ENCODE measurements around the gene VPS13A. TPM values are rescaled to one million over a fixed set of nuclear protein-coding genes. Genes with fewer than 3 reads are reported as not detected.

Gene VPS13A
- total RNA-seq, result 10 to 100 TPM; 34.4 to 37.0 TPM

GRCh38 chr9:77177143-77177893 is at the start of gene VPS13A:
VPS13A (plus strand) TSS chr9:77177534; CDS start chr9:77177705, 171 bp downstream.
- ATAC-seq, result peak; percentile 87
- H3K9me3 Mint-ChIP-seq, result no peaks in the 10 kb centered on the region
- intact Hi-C loops (cut with micrococcal nuclease), result loop anchor here (5.0 kb wide), 1 partner anchor 855 kb away; the partner anchor contains the start of gene GNAQ
- TF ChIP-seq, protein P1, sequence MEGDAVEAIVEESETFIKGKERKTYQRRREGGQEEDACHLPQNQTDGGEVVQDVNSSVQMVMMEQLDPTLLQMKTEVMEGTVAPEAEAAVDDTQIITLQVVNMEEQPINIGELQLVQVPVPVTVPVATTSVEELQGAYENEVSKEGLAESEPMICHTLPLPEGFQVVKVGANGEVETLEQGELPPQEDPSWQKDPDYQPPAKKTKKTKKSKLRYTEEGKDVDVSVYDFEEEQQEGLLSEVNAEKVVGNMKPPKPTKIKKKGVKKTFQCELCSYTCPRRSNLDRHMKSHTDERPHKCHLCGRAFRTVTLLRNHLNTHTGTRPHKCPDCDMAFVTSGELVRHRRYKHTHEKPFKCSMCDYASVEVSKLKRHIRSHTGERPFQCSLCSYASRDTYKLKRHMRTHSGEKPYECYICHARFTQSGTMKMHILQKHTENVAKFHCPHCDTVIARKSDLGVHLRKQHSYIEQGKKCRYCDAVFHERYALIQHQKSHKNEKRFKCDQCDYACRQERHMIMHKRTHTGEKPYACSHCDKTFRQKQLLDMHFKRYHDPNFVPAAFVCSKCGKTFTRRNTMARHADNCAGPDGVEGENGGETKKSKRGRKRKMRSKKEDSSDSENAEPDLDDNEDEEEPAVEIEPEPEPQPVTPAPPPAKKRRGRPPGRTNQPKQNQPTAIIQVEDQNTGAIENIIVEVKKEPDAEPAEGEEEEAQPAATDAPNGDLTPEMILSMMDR (IDR thresholded peaks at IDR 0.05), result no peak
- no peaks in the 10 kb centered on the region for H3K27me3 Mint-ChIP-seq
- POLR2A ChIA-PET, result interaction anchor here (0.6 to 1.3 kb wide), 4 partner anchors 10 to 794 kb away, joined by 3 read pairs; no protein-coding TSS in a partner anchor
- H3K27ac Mint-ChIP-seq, result peak within 1 kb of the TSS; percentile 92
- CTCF ChIA-PET, result interaction anchor here (0.9 to 2.9 kb wide), 2 partner anchors 11 to 14 kb away, joined by 4 to 27 read pairs; no protein-coding TSS in a partner anchor
- peak; percentile 98 for DNase-seq
- peaks cover 3% of the 10 kb centered on the region for H3K36me3 Mint-ChIP-seq (ENCODE audit: low read depth)
- peak within 1 kb of the TSS; percentile 90 for H3K4me3 Mint-ChIP-seq
- H3K4me1 Mint-ChIP-seq (ENCODE audit: low read depth), result peaks cover 25% of the 10 kb centered on the region

- peaks cover 2% of the 10 kb centered on the region for H3K9me3 Mint-ChIP-seq
- no peak overlapping the region for H3K4me3 Mint-ChIP-seq
- H3K27ac Mint-ChIP-seq, result no peak overlapping the region
- H3K27me3 Mint-ChIP-seq, result peaks cover 10% of the 10 kb centered on the region
- intact Hi-C loops (cut with micrococcal nuclease), result no loop called here
- TF ChIP-seq, protein P1 (IDR thresholded peaks at IDR 0.05), result no peak
- H3K4me1 Mint-ChIP-seq (ENCODE audit: low read depth), result no peaks in the 10 kb centered on the region
- POLR2A ChIA-PET, result no interaction called here
- H3K36me3 Mint-ChIP-seq (ENCODE audit: low read depth), result no peaks in the 10 kb centered on the region
- CTCF ChIA-PET, result interaction anchor here (1.6 kb wide), 1 partner anchor 8 kb away, joined by 4 read pairs; no protein-coding TSS in a partner anchor
- ATAC-seq (no peak), DNase-seq (no peak)
Observed at GRCh38 chr9:77128125-77128789, 49.1 kb upstream of the VPS13A start.

- DNase-seq (no peak), ATAC-seq (no peak)
- POLR2A ChIA-PET, result no interaction called here
- Mint-ChIP-seq H3K27me3 (peaks cover 11% of the 10 kb centered on the region), H3K27ac (no peak overlapping the region), H3K9me3 (peaks cover 2% of the 10 kb centered on the region), H3K4me1 (ENCODE audit: low read depth) (no peaks in the 10 kb centered on the region), H3K4me3 (no peak overlapping the region), H3K36me3 (ENCODE audit: low read depth) (no peaks in the 10 kb centered on the region)
- TF ChIP-seq, protein P1 (IDR thresholded peaks at IDR 0.05), result no peak
- intact Hi-C loops (cut with micrococcal nuclease), result no loop called here
- CTCF ChIA-PET, result interaction anchor here (1.6 kb wide), 1 partner anchor 20 kb away, joined by 5 read pairs; no protein-coding TSS in a partner anchor
Observed at GRCh38 chr9:77131399-77131798, 45.9 kb upstream of the VPS13A start.

- Mint-ChIP-seq H3K9me3 (peaks cover 2% of the 10 kb centered on the region), H3K36me3 (ENCODE audit: low read depth) (no peaks in the 10 kb centered on the region), H3K27me3 (peaks cover 13% of the 10 kb centered on the region), H3K27ac (no peak overlapping the region), H3K4me1 (ENCODE audit: low read depth) (no peaks in the 10 kb centered on the region), H3K4me3 (no peak overlapping the region)
- no peak for DNase-seq
- ChIA-PET CTCF (interaction anchor here (1.6 kb wide), 1 partner anchor 18 kb away, joined by 5 read pairs; no protein-coding TSS in a partner anchor), POLR2A (no interaction called here)
- no peak for ATAC-seq
- intact Hi-C loops (cut with micrococcal nuclease), result no loop called here
- TF ChIP-seq, protein P1 (IDR thresholded peaks at IDR 0.05), result no peak
Observed at GRCh38 chr9:77133011-77133410, 44.3 kb upstream of the VPS13A start.

DNA sequence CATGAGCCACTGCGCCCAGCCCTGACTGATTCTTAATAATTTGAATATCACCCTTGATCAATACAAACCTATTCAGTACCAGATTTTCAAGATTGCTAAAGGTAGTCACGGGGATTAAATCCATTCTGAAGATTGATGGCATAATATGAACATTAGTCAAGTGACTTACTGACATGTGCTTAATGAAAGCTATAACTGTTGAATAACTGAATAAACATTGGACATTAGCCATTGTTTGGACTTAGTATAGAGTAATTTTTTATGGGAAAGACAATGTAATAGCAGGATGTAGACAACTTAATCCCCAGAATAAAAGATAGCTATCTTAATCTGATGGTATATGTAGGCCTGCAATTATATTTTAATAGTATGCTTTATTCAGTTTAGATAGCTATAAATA is 35.0 kb upstream of the VPS13A start:
- no peak overlapping the region for H3K27ac Mint-ChIP-seq
- ChIA-PET POLR2A (no interaction called here), CTCF (no interaction called here)
- no peaks in the 10 kb centered on the region for H3K36me3 Mint-ChIP-seq (ENCODE audit: low read depth)
- intact Hi-C loops (cut with micrococcal nuclease), result no loop called here
- DNase-seq (no peak), ATAC-seq (no peak)
- TF ChIP-seq, protein P1 (IDR thresholded peaks at IDR 0.05), result no peak
- H3K9me3 Mint-ChIP-seq, result no peaks in the 10 kb centered on the region
- no peaks in the 10 kb centered on the region for H3K4me1 Mint-ChIP-seq (ENCODE audit: low read depth)
- peaks cover 8% of the 10 kb centered on the region for H3K27me3 Mint-ChIP-seq
- no peak overlapping the region for H3K4me3 Mint-ChIP-seq

Data from activated CD8-positive, alpha-beta T cell treated with anti-CD3 and anti-CD28 coated beads for 36 hours (primary cell).